Measurements from ENCODE around the gene FUS. TPM values are rescaled to one million over a fixed set of nuclear protein-coding genes. Genes with fewer than 3 reads are reported as not detected.
"Not testable (repeated sequence)": the region's sequence is repeated elsewhere in the genome, so short reads cannot be mapped to it uniquely, and the experiment has no call there.

Gene FUS
- polyA plus RNA-seq, 4 donors: 577 to 823 (median 699) TPM

- no peak for DNase-seq (ENCODE audit: low read depth in 4 of 4, low spot score in 3 of 4)
Observed at GRCh38 chr16:31143011-31143693, 36.8 kb upstream of the FUS start.

DNA sequence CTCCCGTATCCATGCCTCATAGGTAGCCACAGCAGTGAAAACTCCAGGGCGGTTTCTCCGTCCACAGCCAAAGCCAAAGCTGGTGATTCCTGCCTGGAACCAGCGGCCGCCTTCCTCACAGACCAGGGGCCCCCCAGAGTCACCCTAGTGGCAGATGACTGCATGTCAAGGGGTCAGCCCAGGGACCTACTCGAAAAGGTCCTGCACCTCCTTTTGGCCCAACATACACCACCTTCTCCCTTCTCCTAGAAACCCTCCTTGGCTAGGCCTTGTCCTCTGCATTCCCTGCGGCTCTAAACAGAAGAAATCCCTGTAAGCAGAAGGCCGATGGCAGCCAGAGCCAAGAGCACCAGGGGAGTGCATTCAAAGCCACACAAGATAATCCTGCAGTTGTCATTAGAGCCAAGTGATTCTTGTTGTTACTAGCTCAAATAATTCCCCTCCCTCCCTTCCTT lies 36.2 kb upstream of the FUS start:
- no peak for DNase-seq (ENCODE audit: low read depth in 4 of 4, low spot score in 3 of 4)

DNA sequence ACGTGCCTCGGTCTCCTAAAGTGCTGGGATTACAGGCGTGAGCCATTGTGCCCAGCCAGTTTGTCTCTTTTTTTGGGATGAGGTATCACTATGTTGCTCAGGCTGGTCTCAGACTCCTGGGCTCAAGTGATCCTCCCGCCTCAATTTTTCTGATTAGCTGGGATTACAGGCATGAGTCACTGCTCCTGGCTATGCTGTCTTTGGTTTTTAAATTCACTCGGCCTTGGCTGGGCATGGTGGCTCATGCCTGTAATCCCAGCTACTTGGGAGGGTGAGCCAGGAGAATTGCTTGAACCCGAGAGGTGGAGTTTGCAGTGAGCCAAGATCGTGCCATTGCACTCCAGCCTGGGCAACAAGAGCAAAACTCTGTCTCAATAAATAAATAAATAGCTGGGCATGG lies 35.5 kb upstream of the FUS start:
- DNase-seq (ENCODE audit: low read depth in 4 of 4, low spot score in 3 of 4): not testable (repeated sequence)

- no peak for DNase-seq (ENCODE audit: low read depth in 4 of 4, low spot score in 3 of 4)
Observed at GRCh38 chr16:31145398-31145990, 34.4 kb upstream of the FUS start.

- DNase-seq (ENCODE audit: low read depth in 4 of 4, low spot score in 3 of 4): no peak
Observed at GRCh38 chr16:31147574-31147973, 32.4 kb upstream of the FUS start.

DNA sequence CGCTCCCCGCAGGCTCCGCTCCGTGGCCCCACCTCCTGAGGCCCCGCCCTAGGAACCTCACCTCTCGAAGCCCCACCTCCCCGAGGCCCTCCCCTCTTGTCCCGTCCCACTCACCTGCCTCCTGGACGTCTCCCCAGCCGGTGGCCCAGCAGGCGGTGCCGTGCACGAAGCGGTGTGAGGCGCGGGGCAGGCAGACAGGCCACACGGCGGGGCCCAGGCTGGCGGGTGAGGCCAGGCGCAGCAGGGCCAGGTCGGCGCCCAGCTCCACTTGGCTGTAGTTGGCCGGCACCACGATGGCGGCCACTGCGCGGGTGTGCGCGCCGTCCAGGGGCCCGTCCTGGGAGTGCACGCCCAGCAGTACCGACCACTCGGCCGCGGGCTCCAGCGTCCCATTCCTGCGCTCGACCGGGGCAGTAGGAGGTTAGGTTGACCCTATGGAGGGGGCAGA lies 31.6 kb upstream of the FUS start:
- DNase-seq (ENCODE audit: low read depth in 4 of 4, low spot score in 3 of 4): no peak

DNA sequence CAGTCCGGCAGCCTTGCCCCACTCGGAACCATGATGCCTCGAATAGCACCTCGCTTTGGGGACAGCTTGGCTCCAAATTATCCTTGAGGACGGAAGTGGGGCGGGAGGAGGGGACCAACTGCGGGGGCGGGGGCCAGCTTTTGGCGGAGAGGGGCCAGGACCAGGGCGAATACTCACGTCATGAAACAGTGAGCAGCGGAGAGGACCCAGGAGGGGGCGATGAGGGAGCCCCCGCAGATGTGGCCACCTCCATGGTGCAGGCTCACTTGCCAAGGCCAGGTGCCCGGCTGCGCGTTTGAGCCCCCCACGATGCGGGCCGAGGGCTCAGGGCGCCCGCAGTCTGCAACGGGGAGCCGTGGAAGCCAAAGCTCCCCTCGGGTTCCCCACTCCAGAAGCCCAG lies 31.0 kb upstream of the FUS start:
- no peak for DNase-seq (ENCODE audit: low read depth in 4 of 4, low spot score in 3 of 4)

- DNase-seq (ENCODE audit: low read depth in 4 of 4, low spot score in 3 of 4): no peak
Observed at GRCh38 chr16:31149332-31149731, 30.6 kb upstream of the FUS start.

- DNase-seq (ENCODE audit: low read depth in 4 of 4, low spot score in 3 of 4): no peak
Observed at GRCh38 chr16:31149894-31150890, 29.7 kb upstream of the FUS start, which contains the start of gene PRSS36. PRSS36 (minus strand) TSS chr16:31150066; CDS start chr16:31150035, 31 bp downstream.

- not testable (repeated sequence) for DNase-seq (ENCODE audit: low read depth in 4 of 4, low spot score in 3 of 4)
Observed at GRCh38 chr16:31150976-31151375, 29.0 kb upstream of the FUS start.

DNA sequence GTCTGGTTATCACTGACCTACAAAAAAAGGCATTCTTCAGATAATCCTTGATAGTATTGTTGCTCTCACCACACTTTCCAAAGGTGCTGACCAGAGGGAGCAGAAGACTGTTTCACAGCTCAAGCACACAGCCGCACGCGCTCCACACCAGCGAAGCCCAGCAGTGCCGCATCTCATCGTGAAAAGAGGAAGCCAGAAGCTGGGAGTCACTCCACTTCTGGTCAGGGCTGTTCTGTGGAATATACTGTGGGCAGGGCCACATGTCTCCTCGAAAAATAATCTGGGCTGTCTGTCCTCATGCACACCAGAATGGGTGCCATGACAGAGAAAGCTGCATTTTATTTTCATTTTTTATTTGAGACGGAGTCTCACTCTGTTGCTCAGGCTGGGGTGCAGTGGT lies 22.8 kb upstream of the FUS start:
- DNase-seq (ENCODE audit: low read depth in 4 of 4, low spot score in 3 of 4): no peak

GRCh38 chr16:31167315-31167714 lies 12.6 kb upstream of the FUS start:
- DNase-seq (ENCODE audit: low read depth in 4 of 4, low spot score in 3 of 4): no peak

- DNase-seq (ENCODE audit: low read depth in 4 of 4, low spot score in 3 of 4): no peak
Observed at GRCh38 chr16:31168848-31169247, 11.1 kb upstream of the FUS start.

GRCh38 chr16:31170048-31170447 lies 9.9 kb upstream of the FUS start:
- DNase-seq (ENCODE audit: low read depth in 4 of 4, low spot score in 3 of 4): not testable (repeated sequence)

DNA sequence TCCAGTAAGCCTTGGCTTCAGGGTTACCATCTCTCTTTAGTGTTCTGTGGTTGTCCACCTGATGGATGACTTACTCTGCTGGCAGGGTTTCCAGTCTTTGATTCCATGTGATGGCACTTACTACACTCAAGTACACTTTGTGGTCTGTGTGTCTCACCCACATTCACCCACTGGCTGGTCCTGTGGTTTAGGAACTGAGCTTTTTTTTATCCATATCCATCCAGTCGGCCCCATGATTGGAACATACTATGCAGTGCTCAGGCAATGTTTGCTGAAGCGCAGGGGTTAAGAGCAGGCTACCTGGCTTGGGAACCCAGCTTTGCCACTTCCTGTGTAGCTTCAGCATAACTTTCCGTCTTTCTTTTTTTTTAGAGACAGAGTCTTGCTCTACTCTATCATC lies 2.8 kb upstream of the FUS start:
- no peak for DNase-seq (ENCODE audit: low read depth in 4 of 4, low spot score in 3 of 4)

DNA sequence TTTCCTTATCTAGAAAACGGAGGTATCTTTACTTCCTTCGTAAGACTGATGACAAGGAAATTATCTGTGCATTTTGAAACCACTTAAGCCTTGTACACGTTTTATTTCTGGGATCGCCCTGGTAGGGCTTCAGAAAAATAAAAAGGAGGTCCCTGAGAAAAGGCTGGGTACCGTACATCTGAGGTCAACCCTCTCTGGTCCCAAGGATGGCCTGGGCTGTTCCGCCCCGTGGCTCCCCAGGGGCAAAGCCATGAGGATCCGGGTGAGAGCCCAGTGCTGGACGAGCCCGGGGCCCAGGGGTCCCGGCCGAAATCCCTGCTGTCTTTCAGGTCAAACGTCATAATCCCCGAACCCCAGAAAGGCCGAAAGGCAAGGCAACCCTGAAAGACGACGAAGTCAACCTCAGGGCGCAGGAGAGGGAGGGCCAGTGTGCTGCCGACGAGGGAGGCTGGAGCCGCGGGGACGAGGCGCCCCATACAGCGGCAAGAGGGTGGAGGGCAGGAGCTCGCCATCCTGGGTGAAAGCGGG lies 656 bp upstream of the FUS start:
- DNase-seq (ENCODE audit: low read depth in 4 of 4, low spot score in 3 of 4): no peak

DNA sequence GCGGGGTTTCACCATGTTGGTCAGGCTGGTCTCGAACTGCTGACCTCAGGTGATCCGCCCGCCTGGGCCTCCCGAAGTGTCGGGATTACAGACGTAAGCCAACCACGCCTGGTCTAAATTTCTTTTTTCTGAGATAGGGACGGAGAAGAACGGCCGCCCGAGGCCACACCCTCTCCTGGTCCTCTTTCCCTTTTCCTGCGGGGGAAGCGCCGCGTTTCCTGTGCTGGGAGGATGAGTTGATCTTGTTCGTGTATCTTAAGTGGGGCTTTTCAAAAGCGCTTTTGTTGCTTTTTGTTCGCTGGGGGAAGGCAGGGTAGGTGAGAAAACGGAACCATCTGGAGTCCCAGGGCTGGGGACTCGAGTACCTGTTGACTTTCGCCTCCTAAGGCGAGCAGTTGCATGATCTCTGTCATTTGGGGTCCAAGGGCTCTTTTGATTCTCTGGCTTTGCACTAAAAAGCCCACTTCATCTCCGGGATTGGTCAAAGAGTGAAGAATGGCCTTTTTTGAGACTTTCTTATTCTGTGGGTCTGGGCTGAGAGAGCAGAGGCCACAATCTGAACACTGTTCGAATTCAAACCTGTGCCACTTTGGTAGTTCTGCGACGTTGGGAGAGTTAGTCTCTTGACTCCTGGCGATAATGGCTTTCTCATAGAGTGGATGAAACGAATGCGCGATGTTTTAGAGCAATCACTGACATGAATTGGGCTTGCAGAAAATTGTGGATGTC lies 1.3 kb downstream of the FUS start:
- no peak for DNase-seq (ENCODE audit: low read depth in 4 of 4, low spot score in 3 of 4)

- DNase-seq (ENCODE audit: low read depth in 4 of 4, low spot score in 3 of 4): no peak
Observed at GRCh38 chr16:31182391-31182790, 2.5 kb downstream of the FUS start.

- DNase-seq (ENCODE audit: low read depth in 4 of 4, low spot score in 3 of 4): no peak
Observed at GRCh38 chr16:31183432-31184428, 3.8 kb downstream of the FUS start.

Data from left renal pelvis (tissue), 4 donors.